Activated CD4-positive, alpha-beta T cell treated with anti-CD3 and anti-CD28 coated beads, Interleukin-2, amount 50 U/mL, for 4 hours (primary cell): ENCODE results near the gene CACNA1D.

Source experiments
- DNase-seq, 2 experiments: peaks; one replicate each; pipeline ENCODE4 v3.0.0-alpha.2; 2020

The CACNA1D gene

GRCh38 chr3:53719796-53720195 is 225.4 kb downstream of the CACNA1D start:
- DNase-seq: no peak

GRCh38 chr3:53721187-53722119 is 227.0 kb downstream of the CACNA1D start:
- DNase-seq: no peak

- DNase-seq: no peak
Measured at GRCh38 chr3:53724566-53724965, 230.2 kb downstream of the CACNA1D start.

- no peak for DNase-seq
Measured at GRCh38 chr3:53725387-53725995, 231.1 kb downstream of the CACNA1D start.

GRCh38 chr3:53726643-53727042 is 232.2 kb downstream of the CACNA1D start:
- DNase-seq: no peak

- no peak for DNase-seq
Measured at GRCh38 chr3:53728606-53729005, 234.2 kb downstream of the CACNA1D start.

GRCh38 chr3:53729159-53729558 is 234.7 kb downstream of the CACNA1D start:
- DNase-seq: no peak

GRCh38 chr3:53729618-53730017 is 235.2 kb downstream of the CACNA1D start:
- DNase-seq: no peak

- DNase-seq: no peak
Measured at GRCh38 chr3:53730576-53730975, 236.2 kb downstream of the CACNA1D start.

GRCh38 chr3:53731934-53732624 is 237.7 kb downstream of the CACNA1D start:
- no peak for DNase-seq

- DNase-seq: no peak
Measured at GRCh38 chr3:53733446-53733845, 239.0 kb downstream of the CACNA1D start.

GRCh38 chr3:53739966-53740365 is 245.6 kb downstream of the CACNA1D start:
- no peak for DNase-seq

- DNase-seq: no peak
Measured at GRCh38 chr3:53740956-53741355, 246.5 kb downstream of the CACNA1D start.

- no peak for DNase-seq
Measured at GRCh38 chr3:53744351-53744750, 249.9 kb downstream of the CACNA1D start.

GRCh38 chr3:53747559-53747958 is 253.1 kb downstream of the CACNA1D start:
- no peak for DNase-seq

- DNase-seq: no peak
Measured at GRCh38 chr3:53748512-53749271, 254.3 kb downstream of the CACNA1D start.

- DNase-seq: no peak
Measured at GRCh38 chr3:53749448-53749847, 255.0 kb downstream of the CACNA1D start.

- no peak for DNase-seq
Measured at GRCh38 chr3:53750253-53751210, 256.1 kb downstream of the CACNA1D start.

GRCh38 chr3:53753518-53754183 is 259.2 kb downstream of the CACNA1D start:
- DNase-seq: no peak

- DNase-seq: no peak
Measured at GRCh38 chr3:53754325-53754724, 259.9 kb downstream of the CACNA1D start.

GRCh38 chr3:53758846-53759245 is 264.4 kb downstream of the CACNA1D start:
- no peak for DNase-seq
